ENCODE data around the gene CDK13.
A peak's percentile ranks its signal among the peaks of the same experiment; 100 is the strongest.

The CDK13 gene

DNA sequence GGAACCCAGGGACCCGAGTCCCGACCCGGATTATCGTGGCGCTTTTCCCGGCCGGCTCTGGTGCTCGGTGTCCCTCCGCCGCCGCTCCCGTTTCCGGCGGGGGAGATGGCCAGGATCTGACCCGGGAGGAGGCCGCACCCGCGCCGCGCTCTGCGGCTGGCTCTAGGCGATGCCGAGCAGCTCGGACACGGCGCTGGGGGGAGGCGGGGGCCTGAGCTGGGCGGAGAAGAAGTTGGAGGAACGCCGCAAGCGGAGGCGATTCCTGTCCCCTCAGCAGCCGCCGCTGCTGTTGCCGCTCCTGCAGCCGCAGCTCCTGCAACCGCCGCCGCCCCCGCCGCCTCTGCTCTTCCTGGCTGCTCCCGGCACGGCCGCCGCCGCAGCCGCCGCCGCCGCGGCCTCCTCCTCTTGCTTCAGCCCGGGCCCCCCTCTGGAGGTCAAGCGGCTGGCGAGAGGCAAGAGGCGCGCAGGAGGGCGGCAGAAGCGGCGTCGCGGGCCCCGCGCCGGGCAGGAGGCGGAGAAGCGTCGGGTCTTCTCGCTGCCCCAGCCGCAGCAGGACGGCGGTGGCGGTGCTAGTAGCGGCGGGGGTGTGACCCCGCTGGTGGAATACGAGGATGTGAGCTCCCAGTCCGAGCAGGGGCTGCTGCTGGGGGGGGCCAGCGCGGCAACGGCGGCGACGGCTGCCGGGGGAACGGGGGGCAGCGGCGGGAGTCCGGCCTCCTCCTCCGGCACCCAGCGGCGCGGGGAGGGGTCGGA is 593 bp downstream of the CDK13 start:
- peak; percentile 54 for DNase-seq

DNA sequence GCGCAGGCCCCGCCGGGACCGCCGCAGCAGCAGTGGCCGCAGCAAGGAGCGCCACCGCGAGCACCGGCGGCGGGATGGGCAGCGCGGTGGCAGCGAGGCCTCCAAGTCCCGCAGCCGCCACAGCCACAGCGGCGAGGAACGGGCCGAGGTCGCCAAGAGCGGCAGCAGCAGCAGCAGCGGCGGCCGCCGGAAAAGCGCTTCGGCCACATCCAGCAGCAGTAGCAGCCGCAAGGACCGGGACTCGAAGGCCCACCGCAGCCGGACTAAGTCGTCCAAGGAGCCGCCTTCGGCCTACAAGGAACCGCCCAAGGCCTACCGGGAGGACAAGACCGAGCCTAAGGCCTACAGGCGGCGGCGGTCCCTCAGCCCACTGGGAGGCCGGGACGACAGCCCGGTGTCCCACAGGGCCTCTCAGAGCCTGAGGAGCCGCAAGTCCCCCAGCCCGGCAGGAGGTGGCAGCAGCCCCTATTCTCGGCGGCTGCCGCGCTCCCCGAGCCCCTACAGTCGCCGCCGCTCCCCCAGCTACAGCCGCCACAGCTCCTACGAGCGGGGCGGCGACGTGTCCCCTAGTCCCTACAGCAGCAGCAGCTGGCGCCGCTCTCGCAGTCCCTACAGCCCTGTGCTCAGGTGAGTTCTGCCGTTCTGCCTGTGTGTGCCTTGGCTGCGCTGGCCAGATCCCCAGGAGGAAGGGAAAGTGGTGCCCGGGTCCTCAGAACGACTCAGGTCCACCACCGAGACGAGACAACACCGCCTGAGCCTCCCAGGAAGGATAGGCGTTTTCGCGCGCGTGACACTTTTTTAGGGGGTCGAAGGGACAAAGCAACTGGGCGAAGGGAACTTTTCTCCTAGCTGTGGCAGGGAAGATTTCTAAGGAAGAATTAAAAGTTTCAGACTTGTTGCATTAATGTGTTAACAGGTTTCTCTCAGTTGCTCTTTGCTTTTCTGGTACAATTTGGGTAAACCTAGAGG is 1.5 kb downstream of the CDK13 start:
- peak; percentile 72 for DNase-seq

DNA sequence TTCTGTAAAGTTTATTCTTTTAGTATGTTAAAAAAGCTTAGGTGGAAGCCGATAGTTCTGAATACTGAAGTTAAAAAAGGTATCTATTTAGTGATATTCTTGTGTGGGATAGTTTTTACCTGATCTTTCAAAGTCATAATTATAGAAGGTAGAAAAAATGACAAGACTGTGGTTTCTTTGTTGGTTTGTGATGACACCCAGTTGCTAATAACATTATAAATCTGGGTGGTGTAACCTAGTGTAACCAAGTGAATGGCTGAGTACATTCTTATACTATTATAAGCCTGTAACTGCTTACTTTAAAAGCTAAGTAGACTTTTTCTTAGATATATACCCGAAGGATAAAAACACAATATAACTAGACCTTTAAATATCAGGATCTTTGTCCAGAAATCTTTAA is 2.3 kb downstream of the CDK13 start:
- no peak for DNase-seq

DNA sequence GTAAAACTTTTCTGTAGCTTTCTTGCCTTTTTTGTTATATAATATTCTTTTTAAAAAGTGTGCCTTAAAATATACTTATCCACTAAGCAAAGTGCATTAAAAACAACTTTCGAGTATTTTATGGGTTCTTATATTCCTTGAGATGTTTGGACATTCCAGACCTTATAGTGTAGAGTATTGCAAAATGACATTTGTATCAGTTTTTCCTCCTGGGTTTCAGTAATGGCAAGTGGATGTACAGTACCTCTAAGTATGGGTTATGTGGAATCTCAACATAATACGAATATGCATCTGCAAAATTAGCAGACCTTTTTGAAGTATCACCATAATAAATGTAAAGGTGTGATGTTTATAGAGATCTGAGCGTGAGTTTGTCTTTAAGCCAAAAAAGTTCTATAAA is 2.7 kb downstream of the CDK13 start:
- no peak for DNase-seq

DNA sequence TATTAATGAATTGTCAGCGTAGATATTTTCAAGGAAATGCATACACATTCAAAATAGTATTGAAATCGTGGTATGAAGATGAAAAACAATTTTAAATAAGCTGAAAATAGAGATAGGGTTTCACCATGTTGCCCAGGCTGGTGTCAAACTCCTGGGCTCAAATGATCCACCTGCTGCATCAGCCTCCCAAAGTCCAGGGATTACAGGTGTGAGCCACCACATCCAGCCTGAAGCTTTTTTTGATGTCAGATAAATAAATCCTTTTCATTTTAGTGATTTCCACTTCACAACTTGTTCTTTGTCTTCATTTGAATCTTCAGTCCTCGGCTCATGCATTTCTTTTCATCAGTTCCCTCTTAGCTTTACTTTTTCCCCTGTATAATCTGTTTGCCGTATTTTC is 4.6 kb downstream of the CDK13 start:
- no peak for DNase-seq

DNA sequence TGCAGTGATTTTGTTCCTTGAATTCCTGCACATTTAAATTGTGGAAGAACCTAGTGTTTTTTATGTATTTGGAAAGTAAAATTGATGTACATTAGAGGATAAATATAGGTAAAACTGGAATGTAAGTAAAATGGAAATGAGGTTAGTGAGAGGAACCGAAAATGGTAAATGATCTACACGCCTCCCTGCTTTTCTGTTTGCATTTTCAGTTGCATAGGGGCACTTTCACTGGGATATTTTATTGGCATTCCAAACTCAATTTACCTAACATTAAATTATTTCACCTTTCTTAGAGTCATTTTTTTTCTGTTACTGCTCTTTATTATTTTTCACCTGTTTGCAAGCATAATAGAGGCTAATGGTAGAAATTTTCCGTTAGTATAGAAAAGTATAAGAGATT is 8.0 kb downstream of the CDK13 start:
- DNase-seq: no peak

DNA sequence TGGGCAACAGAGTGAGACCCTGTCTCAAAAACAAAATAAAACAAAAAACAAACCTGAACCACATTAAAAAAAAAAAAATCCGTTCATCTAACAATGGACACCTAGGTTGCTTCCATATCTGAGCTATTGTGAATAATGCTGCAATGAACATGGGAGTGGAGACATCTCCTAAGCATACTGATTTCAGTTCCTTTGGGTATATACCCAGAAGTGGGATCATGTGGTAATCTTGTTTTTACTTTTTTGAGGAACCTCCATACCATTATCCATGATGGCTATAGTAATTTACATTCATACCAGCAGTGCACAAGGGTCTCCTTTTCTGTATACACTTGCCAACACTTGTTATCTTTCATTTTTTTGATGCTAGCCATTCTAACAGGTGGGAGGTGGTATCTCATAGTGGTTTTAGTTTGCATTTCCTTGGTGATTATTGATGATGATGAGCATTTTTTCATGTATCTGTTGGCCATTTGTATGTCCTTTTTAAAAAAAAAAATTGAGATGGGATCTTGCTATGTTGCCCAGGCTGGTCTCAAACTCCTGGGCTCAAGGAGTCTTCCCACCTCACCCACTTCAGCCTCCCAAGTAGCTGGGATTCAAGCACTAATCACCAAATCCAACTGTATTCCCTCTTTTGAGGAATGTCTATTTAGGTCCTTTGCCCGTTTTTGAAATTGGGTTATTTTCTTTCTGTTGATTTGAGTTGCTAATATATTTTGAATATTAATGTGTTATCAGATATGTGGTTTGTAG is 17.5 kb downstream of the CDK13 start:
- no peak for DNase-seq

DNA sequence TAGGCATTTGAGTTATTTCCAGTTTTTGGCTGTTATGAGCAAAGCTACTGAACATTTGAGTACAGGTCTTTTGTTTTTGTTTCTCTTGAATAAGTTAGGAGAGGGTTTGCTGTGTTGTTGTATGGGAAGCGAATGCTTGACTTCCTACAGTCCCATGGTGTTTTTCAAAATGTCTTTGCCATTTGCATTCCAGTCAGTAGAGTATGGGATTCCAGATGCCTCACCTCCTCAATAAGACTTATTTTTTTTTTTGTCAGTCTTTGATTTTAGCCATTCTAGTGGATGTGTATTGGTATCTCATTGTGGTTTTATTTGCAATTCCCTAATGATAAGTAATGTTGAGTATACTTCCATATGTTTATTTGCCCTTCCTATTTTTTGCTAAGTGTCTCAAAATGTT is 19.4 kb downstream of the CDK13 start:
- DNase-seq: no peak

DNA sequence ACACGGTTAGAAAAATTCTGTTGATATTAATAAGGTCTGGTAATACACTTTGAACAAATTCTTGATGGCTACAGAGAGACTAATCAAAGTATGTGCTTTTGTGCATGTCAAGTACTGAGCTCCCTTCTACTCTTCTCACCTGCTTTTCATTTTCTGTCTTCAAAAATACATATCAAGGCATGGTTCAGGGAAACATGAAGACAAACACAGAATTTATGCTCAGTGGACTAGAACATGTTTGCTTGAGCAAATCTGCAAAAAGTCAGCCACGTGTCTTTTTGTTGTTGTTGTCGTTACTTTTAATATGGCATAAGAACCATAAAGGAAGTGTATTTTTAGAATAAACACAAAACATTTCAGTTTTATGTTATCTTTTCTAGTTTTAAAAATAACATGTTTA is 21.9 kb downstream of the CDK13 start:
- DNase-seq: no peak

DNA sequence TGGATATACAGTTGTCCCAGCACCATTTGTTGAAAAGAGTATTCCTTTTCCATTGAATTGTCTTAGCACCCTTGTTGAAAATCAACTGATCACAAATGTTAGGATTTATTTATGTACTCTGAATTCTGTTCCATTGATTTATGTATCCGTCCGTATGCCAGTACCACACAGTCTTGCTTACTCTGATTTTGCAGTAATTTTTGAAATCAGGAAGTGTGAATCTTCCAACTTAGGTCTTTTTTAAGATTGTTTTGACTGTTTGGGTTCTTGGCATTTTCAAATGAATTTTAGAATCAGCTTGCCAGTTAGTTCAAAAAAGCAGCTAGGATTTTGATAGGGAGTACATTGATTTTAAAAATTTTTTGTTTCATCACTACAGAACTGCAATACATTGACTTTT is 23.7 kb downstream of the CDK13 start:
- DNase-seq: no peak

DNA sequence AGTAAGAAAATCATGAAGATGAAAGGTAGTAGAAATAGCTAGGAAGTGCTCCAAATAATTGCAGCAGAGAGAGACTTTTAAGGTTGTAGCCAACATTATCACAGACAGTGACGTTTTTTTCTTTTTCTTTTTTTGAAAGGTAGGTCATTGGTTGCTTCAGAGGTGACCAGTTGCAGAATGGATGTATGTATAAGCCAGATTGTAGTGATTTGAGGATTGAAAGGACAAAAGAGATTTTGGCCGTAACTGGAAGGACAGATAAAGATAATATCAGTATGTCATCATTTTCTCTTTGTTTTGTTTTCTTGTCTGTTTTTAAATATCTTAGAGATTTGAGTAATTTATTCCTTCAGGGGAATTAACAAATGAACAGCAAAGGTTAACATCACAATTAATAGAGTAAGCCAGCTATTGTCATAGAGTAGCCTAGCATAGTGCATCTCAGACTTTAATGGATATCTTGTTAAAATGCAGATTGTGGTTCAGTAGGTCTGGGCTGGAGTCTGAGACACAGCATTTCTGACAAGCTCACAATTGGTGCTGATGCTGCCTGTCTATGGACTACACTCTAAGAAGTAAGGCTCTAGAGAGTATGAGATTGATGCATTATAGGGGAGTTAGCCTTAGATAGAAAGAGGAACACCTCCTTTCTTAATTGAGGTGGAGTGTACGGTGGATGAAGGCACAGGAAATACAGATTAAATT is 28.3 kb downstream of the CDK13 start:
- DNase-seq: no peak

DNA sequence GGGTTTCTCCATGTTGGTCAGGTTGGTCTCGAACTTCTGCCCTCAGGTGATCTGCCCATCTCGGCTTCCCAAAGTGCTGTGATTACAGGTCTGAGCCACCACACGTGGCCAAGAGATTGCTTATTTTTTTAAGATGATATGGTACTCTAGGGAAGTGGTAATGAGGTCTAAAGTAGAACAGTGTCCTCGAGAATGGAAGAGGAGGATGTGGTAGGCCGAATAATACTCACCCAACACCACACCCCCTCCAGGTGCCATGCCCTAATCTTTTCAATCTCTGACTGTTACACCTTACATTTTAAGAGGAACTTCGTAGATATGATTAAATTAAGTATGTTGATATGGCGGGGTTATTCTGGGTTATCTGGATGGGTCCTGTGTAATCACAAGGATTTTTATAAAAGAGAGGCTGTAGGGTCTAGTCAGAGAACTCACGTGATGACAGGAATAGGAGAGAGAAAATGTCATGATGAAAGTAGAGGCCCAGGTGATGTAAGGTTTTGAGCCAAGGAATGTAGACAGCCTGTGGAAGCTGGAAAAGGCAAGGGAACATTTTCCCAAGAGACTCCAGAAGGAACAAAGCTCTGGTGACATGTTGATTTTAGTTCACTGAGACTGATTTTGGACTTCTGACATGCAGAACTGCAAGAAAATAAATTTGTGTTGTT is 29.5 kb downstream of the CDK13 start:
- peak; percentile 49 for DNase-seq

DNA sequence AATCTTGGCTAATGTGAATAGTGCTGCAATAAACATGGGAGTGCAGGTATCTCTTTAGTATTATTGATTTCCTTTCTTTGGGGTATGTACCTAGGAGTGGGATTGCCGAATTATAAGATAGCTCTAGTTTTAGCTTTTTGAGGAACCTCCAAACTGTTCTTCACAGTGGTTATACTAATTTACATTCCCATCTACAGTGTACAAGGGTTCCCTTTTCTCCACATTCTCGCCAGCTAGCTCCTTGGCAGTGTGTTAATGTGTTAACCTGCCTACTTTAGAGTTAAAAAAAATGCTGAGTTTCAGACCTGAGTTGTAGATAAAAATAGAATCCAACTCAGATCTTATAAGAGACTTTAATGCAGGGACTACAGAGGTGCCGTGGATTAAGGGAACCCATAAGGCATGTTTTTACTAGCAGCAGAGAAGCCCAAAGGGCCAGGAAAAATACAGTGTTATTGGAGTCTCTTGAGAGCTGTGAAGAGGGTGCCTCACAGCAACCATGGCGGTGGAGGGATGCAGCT is 35.4 kb downstream of the CDK13 start:
- no peak for DNase-seq

DNA sequence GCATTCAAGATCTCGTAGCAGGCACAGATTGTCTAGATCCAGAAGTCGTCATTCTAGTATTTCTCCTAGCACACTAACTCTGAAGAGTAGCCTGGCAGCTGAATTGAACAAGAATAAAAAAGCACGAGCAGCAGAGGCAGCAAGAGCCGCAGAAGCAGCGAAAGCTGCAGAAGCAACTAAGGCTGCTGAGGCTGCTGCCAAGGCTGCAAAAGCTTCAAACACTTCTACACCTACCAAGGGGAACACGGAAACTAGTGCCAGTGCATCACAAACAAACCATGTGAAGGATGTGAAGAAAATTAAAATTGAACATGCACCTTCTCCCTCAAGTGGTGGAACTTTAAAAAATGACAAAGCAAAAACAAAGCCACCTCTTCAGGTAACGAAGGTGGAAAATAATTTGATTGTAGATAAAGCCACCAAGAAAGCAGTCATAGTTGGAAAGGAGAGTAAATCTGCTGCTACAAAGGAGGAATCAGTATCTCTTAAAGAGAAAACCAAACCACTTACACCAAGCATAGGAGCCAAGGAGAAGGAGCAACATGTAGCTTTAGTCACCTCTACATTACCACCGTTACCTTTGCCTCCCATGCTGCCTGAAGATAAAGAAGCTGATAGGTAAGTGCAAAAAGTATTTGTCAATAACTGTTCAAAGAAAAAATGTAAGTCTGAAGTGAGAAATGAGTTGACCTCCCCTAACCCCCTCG is 37.7 kb downstream of the CDK13 start:
- DNase-seq: peak; percentile 42

DNA sequence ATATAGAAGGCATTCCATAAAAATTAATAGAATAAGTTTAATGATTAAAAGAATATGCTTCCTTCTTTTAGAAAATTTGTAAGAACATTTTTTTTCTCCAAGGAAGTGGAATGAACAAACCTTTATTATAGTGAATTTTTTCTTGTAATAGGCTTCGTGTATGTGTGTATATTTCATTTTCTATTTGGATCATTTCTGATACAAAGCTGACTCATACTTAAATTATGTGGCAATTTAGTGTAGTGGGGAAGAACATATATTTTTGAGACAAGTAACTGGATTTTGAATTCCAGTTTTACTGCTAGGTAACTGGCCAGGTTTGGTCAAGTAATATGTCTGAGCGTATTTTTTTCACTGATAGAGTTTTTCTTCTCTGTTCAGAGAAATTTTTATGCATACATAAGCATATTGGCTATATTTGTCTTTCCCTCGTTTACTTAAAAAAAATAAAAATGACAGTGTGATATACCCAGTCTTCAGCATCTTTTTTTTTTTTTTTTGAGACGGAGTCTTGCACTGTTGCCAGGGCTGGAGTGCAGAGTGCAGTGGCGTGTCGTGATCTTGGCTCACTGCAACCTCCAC is 50.8 kb downstream of the CDK13 start:
- no peak for DNase-seq

DNA sequence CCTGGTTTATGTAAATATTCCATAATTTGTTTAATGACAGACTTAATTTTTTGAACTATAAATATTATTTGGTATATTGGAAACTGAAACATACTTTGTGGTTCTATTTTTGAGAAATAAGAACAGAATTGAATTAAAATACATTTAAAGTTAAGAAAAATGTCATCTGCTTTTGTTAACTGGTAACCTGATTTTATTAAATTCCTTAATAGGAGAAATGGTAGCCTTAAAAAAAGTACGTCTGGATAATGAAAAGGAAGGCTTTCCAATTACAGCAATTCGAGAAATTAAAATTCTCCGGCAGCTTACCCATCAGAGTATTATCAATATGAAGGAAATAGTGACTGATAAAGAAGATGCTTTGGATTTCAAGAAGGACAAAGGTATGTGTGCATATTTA is 51.6 kb downstream of the CDK13 start:
- no peak for DNase-seq

DNA sequence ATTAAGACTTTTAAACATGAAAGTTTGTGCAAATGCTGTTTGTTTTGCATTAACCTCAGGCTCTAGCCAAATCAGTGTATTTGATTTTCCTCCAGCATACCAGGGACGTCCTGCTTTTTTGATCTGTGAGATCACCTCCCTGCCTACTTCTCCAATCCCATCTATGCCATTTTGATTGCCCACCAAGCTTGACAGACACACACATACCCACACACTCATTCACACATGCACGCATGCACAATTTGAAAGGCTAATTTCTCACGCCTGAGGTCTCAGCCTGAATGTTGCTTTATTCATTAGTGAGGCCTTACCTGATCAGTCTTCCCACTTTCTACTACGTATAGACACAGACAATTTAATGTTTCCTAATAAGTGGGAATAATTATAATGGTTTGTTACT is 53.5 kb downstream of the CDK13 start:
- no peak for DNase-seq

DNA sequence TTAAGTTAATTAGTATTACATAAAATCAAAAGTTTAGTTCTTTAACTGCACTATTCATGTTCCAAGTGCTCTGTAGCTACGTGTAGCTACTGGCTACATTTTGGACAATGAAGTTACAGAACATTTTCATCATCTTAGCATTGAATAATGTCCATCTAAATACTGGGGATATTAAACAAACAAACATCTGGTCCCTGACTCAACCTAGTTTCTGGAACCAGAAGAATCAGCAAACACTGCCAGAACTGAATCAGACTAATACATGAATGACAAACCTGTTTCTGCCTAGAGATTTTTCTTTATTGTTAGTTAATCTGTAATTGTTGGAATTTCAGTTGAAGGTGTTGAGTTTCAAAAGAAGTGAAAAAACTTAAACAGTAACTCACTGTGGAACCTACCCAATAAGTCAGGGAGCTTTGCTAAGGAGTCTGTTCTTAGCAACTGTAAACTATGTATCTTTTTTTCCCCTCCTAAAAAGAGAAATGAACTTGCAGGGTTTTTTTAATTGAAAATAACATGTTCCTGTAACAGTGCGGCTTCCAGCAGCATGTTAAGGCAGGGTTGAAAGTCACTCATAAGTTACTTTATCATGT is 58.3 kb downstream of the CDK13 start:
- DNase-seq: no peak

DNA sequence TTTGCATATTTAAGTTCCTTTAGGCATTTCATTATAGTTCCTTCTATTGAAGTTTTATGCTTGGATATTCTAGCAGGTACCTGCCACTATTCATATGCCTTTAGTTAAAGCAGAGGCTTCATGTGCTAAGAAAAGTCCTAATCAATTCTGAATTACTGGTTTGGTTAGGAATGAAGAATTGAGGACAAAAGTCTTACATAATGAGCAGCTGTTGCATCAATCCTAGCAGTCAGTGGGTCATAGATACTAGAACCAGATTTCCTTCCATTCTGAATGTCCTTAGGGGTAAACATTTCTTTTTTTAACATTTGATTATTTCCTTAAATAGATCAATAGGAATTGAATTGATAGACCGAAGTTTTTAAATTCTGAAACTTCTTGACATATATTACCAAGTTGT is 59.2 kb downstream of the CDK13 start:
- DNase-seq: no peak

DNA sequence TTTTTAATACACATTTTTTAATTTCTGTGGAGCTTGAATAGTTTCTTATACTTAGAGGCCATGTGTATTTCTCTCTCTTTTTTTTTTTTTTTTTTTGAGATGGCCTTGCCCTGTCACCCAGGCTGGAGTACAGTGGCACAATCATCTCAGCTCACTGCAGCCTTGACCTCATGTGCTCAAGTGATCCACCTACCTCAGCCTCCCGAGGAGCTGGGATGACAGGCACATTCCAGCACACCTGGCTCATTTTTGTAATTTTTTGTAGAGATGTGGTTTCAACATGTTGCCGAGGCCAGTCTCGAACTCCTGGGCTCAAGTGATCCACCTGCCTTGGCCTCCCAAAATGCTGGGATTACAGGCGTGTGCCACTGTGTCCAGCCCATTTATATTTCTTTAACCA is 64.3 kb downstream of the CDK13 start:
- no peak for DNase-seq

Measured in CD4-positive, alpha-beta T cell treated with Interleukin-6 for 4 hours (primary cell).